ENCODE data around the gene BRD1.
"Not testable (repeated sequence)": the region's sequence is repeated elsewhere in the genome, so short reads cannot be mapped to it uniquely, and the experiment has no call there.

The BRD1 gene

GRCh38 chr22:49763696-49764095 is 64.0 kb downstream of the BRD1 start:
- no peak overlapping the region for H3K27ac ChIP-seq (ENCODE audit: low read depth, low read length)
- H3K4me1 ChIP-seq (ENCODE audit: control insufficient read depth in 5 of 5, insufficient read depth in 5 of 5, low read length in 5 of 5) = peaks cover 0 to 4% (median 0%) of the 10 kb centered on the region in 5 donors
- no peaks in the 10 kb centered on the region for H3K36me3 ChIP-seq (ENCODE audit: control insufficient read depth in 5 of 5, insufficient read depth in 5 of 5, low read length in 5 of 5)
- H3K9ac ChIP-seq (ENCODE audit: low read length in 5 of 5) = no peak overlapping the region
- H3K4me3 ChIP-seq (ENCODE audit: low read depth in 1 of 5, low read length in 5 of 5) = no peak overlapping the region
- peaks cover 2 to 18% (median 17%) of the 10 kb centered on the region in 5 donors for H3K9me3 ChIP-seq (ENCODE audit: control insufficient read depth in 5 of 5, low read length in 5 of 5)
- peaks cover 3 to 17% (median 3%) of the 10 kb centered on the region in 5 donors for H3K27me3 ChIP-seq (ENCODE audit: control insufficient read depth in 5 of 5, insufficient read depth in 4 of 5, low read length in 5 of 5)

DNA sequence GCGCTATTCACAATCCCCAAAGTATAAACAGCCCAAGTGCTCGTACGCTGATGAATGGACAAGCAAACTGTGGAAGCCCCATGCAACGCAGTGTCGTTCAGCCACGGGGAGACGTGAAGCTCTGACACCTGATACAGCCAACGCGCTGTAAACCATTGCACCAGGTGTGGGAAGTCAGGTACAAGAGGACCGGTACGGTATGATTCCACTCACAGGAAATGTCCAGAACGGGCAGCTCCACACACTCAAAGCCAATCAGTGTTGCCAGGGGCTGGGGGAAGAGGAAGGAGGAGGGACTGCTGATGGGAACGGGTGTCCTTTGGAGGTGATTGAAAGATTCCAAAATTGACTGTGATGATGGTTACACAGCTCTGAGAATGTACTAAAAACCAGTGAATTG is 64.5 kb downstream of the BRD1 start:
- Histone ChIP-seq H3K27me3 (ENCODE audit: control insufficient read depth in 5 of 5, insufficient read depth in 4 of 5, low read length in 5 of 5) (peaks cover 3 to 17% (median 3%) of the 10 kb centered on the region in 5 donors), H3K9me3 (ENCODE audit: control insufficient read depth in 5 of 5, low read length in 5 of 5) (peaks cover 2 to 18% (median 17%) of the 10 kb centered on the region in 5 donors), H3K27ac (ENCODE audit: low read depth, low read length) (no peak overlapping the region), H3K4me1 (ENCODE audit: control insufficient read depth in 5 of 5, insufficient read depth in 5 of 5, low read length in 5 of 5) (peaks cover 0 to 4% (median 0%) of the 10 kb centered on the region in 5 donors), H3K9ac (ENCODE audit: low read length in 5 of 5) (no peak overlapping the region), H3K4me3 (ENCODE audit: low read depth in 1 of 5, low read length in 5 of 5) (no peak overlapping the region), H3K36me3 (ENCODE audit: control insufficient read depth in 5 of 5, insufficient read depth in 5 of 5, low read length in 5 of 5) (no peaks in the 10 kb centered on the region)

GRCh38 chr22:49762571-49762970 is 65.1 kb downstream of the BRD1 start:
- Histone ChIP-seq H3K27me3 (ENCODE audit: control insufficient read depth in 5 of 5, insufficient read depth in 4 of 5, low read length in 5 of 5) (peaks cover 3 to 17% (median 3%) of the 10 kb centered on the region in 5 donors), H3K9me3 (ENCODE audit: control insufficient read depth in 5 of 5, low read length in 5 of 5) (peaks cover 2 to 18% (median 16%) of the 10 kb centered on the region in 5 donors)
- not testable (repeated sequence) for H3K9ac ChIP-seq (ENCODE audit: low read length in 5 of 5); H3K36me3 ChIP-seq (ENCODE audit: control insufficient read depth in 5 of 5, insufficient read depth in 5 of 5, low read length in 5 of 5); H3K4me1 ChIP-seq (ENCODE audit: control insufficient read depth in 5 of 5, insufficient read depth in 5 of 5, low read length in 5 of 5); H3K27ac ChIP-seq (ENCODE audit: low read depth, low read length); H3K4me3 ChIP-seq (ENCODE audit: low read depth in 1 of 5, low read length in 5 of 5)

DNA sequence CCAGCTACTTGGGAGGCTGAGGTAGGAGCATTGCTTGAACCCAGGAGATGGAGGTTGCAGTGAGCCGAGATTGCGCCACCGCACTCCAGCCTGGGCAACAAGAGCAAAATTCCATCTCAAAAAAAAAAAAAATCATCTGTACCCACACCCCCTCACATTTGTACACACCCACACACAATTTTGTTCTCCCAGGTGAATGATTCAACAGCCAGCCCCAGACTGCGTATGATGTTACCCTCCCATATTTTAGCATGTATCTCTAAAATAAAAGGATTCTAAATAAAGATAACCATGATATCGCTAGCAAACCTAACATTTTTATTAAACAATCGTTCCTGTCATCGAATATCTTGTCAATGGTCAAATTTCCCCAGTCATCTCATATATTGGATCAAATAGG is 65.8 kb downstream of the BRD1 start:
- Histone ChIP-seq H3K9ac (ENCODE audit: low read length in 5 of 5) (no peak overlapping the region), H3K4me3 (ENCODE audit: low read depth in 1 of 5, low read length in 5 of 5) (no peak overlapping the region), H3K36me3 (ENCODE audit: control insufficient read depth in 5 of 5, insufficient read depth in 5 of 5, low read length in 5 of 5) (no peaks in the 10 kb centered on the region), H3K9me3 (ENCODE audit: control insufficient read depth in 5 of 5, low read length in 5 of 5) (peaks cover 0 to 14% (median 9%) of the 10 kb centered on the region in 5 donors), H3K27ac (ENCODE audit: low read depth, low read length) (no peak overlapping the region), H3K27me3 (ENCODE audit: control insufficient read depth in 5 of 5, insufficient read depth in 4 of 5, low read length in 5 of 5) (peaks cover 3 to 17% (median 5%) of the 10 kb centered on the region in 5 donors), H3K4me1 (ENCODE audit: control insufficient read depth in 5 of 5, insufficient read depth in 5 of 5, low read length in 5 of 5) (peaks cover 0 to 4% (median 0%) of the 10 kb centered on the region in 5 donors)

GRCh38 chr22:49760630-49761571 is 66.8 kb downstream of the BRD1 start:
- Histone ChIP-seq H3K9me3 (ENCODE audit: control insufficient read depth in 5 of 5, low read length in 5 of 5) (peaks cover 0 to 5% (median 1%) of the 10 kb centered on the region in 5 donors), H3K9ac (ENCODE audit: low read length in 5 of 5) (no peak overlapping the region), H3K4me1 (ENCODE audit: control insufficient read depth in 5 of 5, insufficient read depth in 5 of 5, low read length in 5 of 5) (peaks cover 0 to 4% (median 0%) of the 10 kb centered on the region in 5 donors), H3K27me3 (ENCODE audit: control insufficient read depth in 5 of 5, insufficient read depth in 4 of 5, low read length in 5 of 5) (peaks cover 6 to 21% (median 11%) of the 10 kb centered on the region in 5 donors), H3K36me3 (ENCODE audit: control insufficient read depth in 5 of 5, insufficient read depth in 5 of 5, low read length in 5 of 5) (no peaks in the 10 kb centered on the region), H3K4me3 (ENCODE audit: low read depth in 1 of 5, low read length in 5 of 5) (no peak overlapping the region), H3K27ac (ENCODE audit: low read depth, low read length) (no peak overlapping the region)

DNA sequence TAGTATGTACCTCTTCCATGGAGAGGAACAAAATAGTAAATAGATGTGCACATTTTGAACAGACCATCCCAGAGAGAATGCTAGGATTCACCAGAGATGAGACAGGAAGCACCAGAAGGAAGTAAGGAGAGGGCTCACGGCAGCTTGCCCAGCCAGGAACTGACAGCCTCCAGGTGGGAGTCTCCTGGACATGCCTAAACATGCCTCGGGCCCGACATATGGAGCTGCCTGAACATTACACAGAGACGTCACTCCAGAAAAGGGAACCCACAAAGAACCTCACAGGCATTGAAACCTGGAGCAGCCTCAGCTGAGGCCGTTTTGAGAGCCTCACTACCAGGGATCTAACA is 67.4 kb downstream of the BRD1 start:
- Histone ChIP-seq H3K4me1 (ENCODE audit: control insufficient read depth in 5 of 5, insufficient read depth in 5 of 5, low read length in 5 of 5) (peaks cover 0 to 4% (median 0%) of the 10 kb centered on the region in 5 donors), H3K36me3 (ENCODE audit: control insufficient read depth in 5 of 5, insufficient read depth in 5 of 5, low read length in 5 of 5) (no peaks in the 10 kb centered on the region), H3K27me3 (ENCODE audit: control insufficient read depth in 5 of 5, insufficient read depth in 4 of 5, low read length in 5 of 5) (peaks cover 7 to 25% (median 11%) of the 10 kb centered on the region in 5 donors), H3K9ac (ENCODE audit: low read length in 5 of 5) (no peak overlapping the region), H3K9me3 (ENCODE audit: control insufficient read depth in 5 of 5, low read length in 5 of 5) (peaks cover 0 to 4% (median 0%) of the 10 kb centered on the region in 5 donors), H3K27ac (ENCODE audit: low read depth, low read length) (no peak overlapping the region), H3K4me3 (ENCODE audit: low read depth in 1 of 5, low read length in 5 of 5) (no peak overlapping the region)

- Histone ChIP-seq H3K36me3 (ENCODE audit: control insufficient read depth in 5 of 5, insufficient read depth in 5 of 5, low read length in 5 of 5) (no peaks in the 10 kb centered on the region), H3K9me3 (ENCODE audit: control insufficient read depth in 5 of 5, low read length in 5 of 5) (peaks cover 0 to 4% (median 0%) of the 10 kb centered on the region in 5 donors), H3K4me1 (ENCODE audit: control insufficient read depth in 5 of 5, insufficient read depth in 5 of 5, low read length in 5 of 5) (no peaks in the 10 kb centered on the region), H3K27me3 (ENCODE audit: control insufficient read depth in 5 of 5, insufficient read depth in 4 of 5, low read length in 5 of 5) (peaks cover 9 to 24% (median 21%) of the 10 kb centered on the region in 5 donors), H3K9ac (ENCODE audit: low read length in 5 of 5) (no peak overlapping the region), H3K4me3 (ENCODE audit: low read depth in 1 of 5, low read length in 5 of 5) (no peak overlapping the region), H3K27ac (ENCODE audit: low read depth, low read length) (no peak overlapping the region)
Measured at GRCh38 chr22:49756676-49757075, 71.0 kb downstream of the BRD1 start.

DNA sequence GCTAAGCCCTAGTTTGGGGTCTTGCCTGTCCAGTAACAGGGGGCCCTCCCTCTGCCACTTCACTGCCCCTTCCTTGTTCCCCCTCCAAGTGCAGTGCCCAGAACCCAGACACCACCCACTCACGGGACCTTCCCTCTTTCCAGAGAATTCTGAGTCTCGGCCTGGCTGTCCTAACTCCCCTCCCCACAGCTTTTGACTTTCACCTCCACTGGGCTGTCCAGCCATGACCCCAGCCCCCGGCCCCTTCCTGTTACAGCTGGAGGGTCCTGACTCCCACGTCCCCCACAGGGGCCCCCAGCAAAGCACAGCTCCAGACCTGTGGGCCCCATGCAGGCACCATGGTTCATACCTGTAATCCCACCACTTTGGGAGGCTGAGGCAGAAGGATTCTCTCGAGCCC is 71.5 kb downstream of the BRD1 start:
- H3K9ac ChIP-seq (ENCODE audit: low read length in 5 of 5) = no peak overlapping the region
- peaks cover 0 to 4% (median 0%) of the 10 kb centered on the region in 5 donors for H3K9me3 ChIP-seq (ENCODE audit: control insufficient read depth in 5 of 5, low read length in 5 of 5)
- no peak overlapping the region for H3K4me3 ChIP-seq (ENCODE audit: low read depth in 1 of 5, low read length in 5 of 5)
- no peaks in the 10 kb centered on the region for H3K4me1 ChIP-seq (ENCODE audit: control insufficient read depth in 5 of 5, insufficient read depth in 5 of 5, low read length in 5 of 5)
- H3K36me3 ChIP-seq (ENCODE audit: control insufficient read depth in 5 of 5, insufficient read depth in 5 of 5, low read length in 5 of 5) = no peaks in the 10 kb centered on the region
- no peak overlapping the region for H3K27ac ChIP-seq (ENCODE audit: low read depth, low read length)
- H3K27me3 ChIP-seq (ENCODE audit: control insufficient read depth in 5 of 5, insufficient read depth in 4 of 5, low read length in 5 of 5) = peaks cover 9 to 24% (median 21%) of the 10 kb centered on the region in 5 donors

DNA sequence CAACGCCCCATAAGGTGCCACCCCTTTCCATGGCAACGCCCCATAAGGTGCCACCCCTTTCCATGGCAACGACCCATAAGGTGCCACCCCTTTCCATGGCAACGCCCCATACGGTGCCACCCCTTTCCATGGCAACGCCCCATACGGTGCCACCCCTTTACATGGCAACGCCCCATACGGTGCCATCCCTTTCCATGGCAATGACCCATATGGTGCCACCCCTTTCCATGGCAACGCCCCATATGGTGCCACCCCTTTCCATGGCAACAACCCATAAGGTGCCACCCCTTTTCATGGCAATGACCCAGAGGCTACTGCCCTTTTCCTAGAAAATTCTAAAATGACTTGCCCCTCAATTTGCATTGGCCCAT is 72.1 kb downstream of the BRD1 start:
- no peak overlapping the region for H3K27ac ChIP-seq (ENCODE audit: low read depth, low read length)
- H3K36me3 ChIP-seq (ENCODE audit: control insufficient read depth in 5 of 5, insufficient read depth in 5 of 5, low read length in 5 of 5) = no peaks in the 10 kb centered on the region
- no peak overlapping the region for H3K4me3 ChIP-seq (ENCODE audit: low read depth in 1 of 5, low read length in 5 of 5)
- no peaks in the 10 kb centered on the region for H3K4me1 ChIP-seq (ENCODE audit: control insufficient read depth in 5 of 5, insufficient read depth in 5 of 5, low read length in 5 of 5)
- H3K9me3 ChIP-seq (ENCODE audit: control insufficient read depth in 5 of 5, low read length in 5 of 5) = peaks cover 0 to 4% (median 0%) of the 10 kb centered on the region in 5 donors
- H3K9ac ChIP-seq (ENCODE audit: low read length in 5 of 5) = no peak overlapping the region
- H3K27me3 ChIP-seq (ENCODE audit: control insufficient read depth in 5 of 5, insufficient read depth in 4 of 5, low read length in 5 of 5) = peaks cover 9 to 24% (median 16%) of the 10 kb centered on the region in 5 donors

Measured in subcutaneous abdominal adipose tissue (tissue), 5 donors.